Gastroesophageal sphincter (tissue), 4 donors: ENCODE data around the gene OSTM1. TPM values are rescaled to one million over a fixed set of nuclear protein-coding genes. Genes with fewer than 3 reads are reported as not detected.
"Not testable (repeated sequence)": the region's sequence is repeated elsewhere in the genome, so short reads cannot be mapped to it uniquely, and the experiment has no call there.

ENCODE experiments used
- ATAC-seq: fragments of 150-250 bp; one replicate; pipeline ENCODE4 v1.9.1; 2016; ENCODE audit warnings: mild to moderate bottlenecking, moderate library complexity
- H3K27ac ChIP-seq, 4 donors: fragments of 200-600 bp; sonication (generic) in 3 of 4; 1 replicate in 3 of 4; 2 replicates in 1 of 4; pipeline ENCODE4 v1.5.1; 2016 to 2019
- H3K27me3 ChIP-seq: fragments of 200-600 bp; sonication (generic); one replicate; pipeline ENCODE4 v1.5.1; 2019
- H3K36me3 ChIP-seq, 2 donors: fragments of 200-600 bp; sonication (generic); one replicate each; pipeline ENCODE4 v1.5.1; 2019; ENCODE audit warnings: control low read depth in 1 of 2
- H3K4me1 ChIP-seq, 3 donors: fragments of 200-600 bp; sonication (generic); 1 replicate in 2 of 3; 2 replicates in 1 of 3; pipeline ENCODE4 v1.5.1; 2016 to 2019; ENCODE audit warnings: control low read depth in 2 of 3
- H3K4me3 ChIP-seq, 2 donors: fragments of 200-600 bp; sonication (generic); one replicate each; pipeline ENCODE4 v1.5.1; 2019; ENCODE audit warnings: mild to moderate bottlenecking in 1 of 2, moderate library complexity in 1 of 2
- H3K9me3 ChIP-seq, 3 donors: fragments of 200-600 bp; sonication (generic); one replicate each; pipeline ENCODE4 v1.5.1; 2017 to 2019; ENCODE audit warnings: control low read depth in 2 of 3
- EP300 ChIP-seq: sonication (generic); formaldehyde crosslinking; IDR thresholded peaks from one replicate; pipeline ENCODE4 v1.6.1; 2017; ENCODE audit warnings: antibody characterized with exemption, mild to moderate bottlenecking
- POLR2A ChIP-seq, 2 donors: fragments of 450-650 bp; IDR thresholded peaks; one replicate each; pipeline ENCODE4 v1.6.1; 2017; ENCODE audit warnings: antibody characterized with exemption in 2 of 2, mild to moderate bottlenecking in 2 of 2, moderate library complexity in 1 of 2
- POLR2AphosphoS5 ChIP-seq: sonication (generic); formaldehyde crosslinking; IDR thresholded peaks from one replicate; pipeline ENCODE4 v1.6.1; 2017; ENCODE audit warnings: antibody characterized with exemption
- WGBS, 2 donors: methylation state at CpG; one replicate each; pipeline ENCODE4 v1.1.5; 2018; ENCODE audit warnings: low coverage in 1 of 2; 5-methylcytosine and 5-hydroxymethylcytosine counted together
- total RNA-seq, 4 donors: library from RNA; depleted of rRNA; stranded (reverse); fragments of >200 nt; gene quantifications; one replicate each; pipeline ENCODE4 v1.1.0, GENCODE V29; 2016
- TF ChIP-seq, protein P1 (sequence below), 4 experiments: fragments of 200-600 bp in 2 of 4; fragments of 450-650 bp in 2 of 4; sonication (generic) in 1 of 4; IDR thresholded peaks; one replicate each; pipeline ENCODE4 v1.5.1; 2017 to 2019; ENCODE audit warnings: antibody characterized with exemption in 4 of 4, mild to moderate bottlenecking in 2 of 4, moderate library complexity in 2 of 4

OSTM1 gene
- total RNA-seq, 4 donors from 2014 or later, result 44.6 to 78.1 (median 55.5) TPM

DNA sequence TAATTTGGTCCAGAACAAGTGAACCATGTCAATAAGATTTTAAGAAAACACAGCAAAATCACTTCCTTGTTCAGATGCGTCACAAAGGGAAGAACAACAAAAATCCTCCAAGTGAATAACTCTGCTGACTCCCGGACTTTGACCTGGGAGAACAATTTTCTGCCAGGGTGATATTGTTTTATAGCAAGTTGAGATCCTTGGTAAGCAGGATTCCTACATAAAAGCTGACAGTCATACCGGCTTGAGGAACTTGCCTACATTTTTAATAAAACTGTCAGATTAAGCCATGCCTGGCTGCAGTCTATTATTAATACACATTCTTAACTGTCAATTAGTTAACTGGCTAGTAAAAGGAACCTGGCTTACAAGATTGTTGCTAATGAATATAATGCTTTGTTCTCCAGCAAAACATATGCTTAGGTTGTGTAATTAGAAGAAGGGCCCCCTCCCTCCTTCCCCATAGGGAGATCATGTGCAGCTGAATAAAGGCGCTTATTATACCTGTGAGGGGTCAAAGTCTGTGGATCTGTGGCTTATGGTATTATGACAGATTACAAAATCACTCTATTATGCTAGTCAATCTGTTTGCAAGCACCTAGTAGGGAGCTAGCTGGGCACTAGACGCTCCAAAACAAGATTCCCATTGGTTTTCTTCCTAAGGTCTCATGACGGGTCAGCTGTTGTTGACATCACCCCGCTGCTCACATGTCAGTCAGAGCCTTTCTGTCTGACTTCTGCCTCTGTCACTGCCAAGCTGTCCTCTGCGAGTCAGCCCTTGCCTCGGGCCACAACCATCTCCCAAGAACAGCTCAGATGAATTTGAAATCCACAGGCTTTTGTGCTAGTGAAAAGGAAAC, 71.9 kb downstream of the OSTM1 start:
- H3K27me3 ChIP-seq, result no peaks in the 10 kb centered on the region
- no peaks in the 10 kb centered on the region for H3K4me1 ChIP-seq
- no peak for TF ChIP-seq POLR2A (IDR thresholded peaks at IDR 0.05)
- TF ChIP-seq, protein P1, sequence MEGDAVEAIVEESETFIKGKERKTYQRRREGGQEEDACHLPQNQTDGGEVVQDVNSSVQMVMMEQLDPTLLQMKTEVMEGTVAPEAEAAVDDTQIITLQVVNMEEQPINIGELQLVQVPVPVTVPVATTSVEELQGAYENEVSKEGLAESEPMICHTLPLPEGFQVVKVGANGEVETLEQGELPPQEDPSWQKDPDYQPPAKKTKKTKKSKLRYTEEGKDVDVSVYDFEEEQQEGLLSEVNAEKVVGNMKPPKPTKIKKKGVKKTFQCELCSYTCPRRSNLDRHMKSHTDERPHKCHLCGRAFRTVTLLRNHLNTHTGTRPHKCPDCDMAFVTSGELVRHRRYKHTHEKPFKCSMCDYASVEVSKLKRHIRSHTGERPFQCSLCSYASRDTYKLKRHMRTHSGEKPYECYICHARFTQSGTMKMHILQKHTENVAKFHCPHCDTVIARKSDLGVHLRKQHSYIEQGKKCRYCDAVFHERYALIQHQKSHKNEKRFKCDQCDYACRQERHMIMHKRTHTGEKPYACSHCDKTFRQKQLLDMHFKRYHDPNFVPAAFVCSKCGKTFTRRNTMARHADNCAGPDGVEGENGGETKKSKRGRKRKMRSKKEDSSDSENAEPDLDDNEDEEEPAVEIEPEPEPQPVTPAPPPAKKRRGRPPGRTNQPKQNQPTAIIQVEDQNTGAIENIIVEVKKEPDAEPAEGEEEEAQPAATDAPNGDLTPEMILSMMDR (IDR thresholded peaks at IDR 0.05), result no peak
- no peak for TF ChIP-seq POLR2AphosphoS5
- no peak for TF ChIP-seq EP300
- no peaks in the 10 kb centered on the region for H3K9me3 ChIP-seq
- ATAC-seq, result no peak
- H3K27ac ChIP-seq, result no peak overlapping the region
- H3K36me3 ChIP-seq, result no peaks in the 10 kb centered on the region
- WGBS, 2 donors, result 38 to 49% methylated on average over 9 of the region's 9 CpGs
- no peak overlapping the region for H3K4me3 ChIP-seq

DNA sequence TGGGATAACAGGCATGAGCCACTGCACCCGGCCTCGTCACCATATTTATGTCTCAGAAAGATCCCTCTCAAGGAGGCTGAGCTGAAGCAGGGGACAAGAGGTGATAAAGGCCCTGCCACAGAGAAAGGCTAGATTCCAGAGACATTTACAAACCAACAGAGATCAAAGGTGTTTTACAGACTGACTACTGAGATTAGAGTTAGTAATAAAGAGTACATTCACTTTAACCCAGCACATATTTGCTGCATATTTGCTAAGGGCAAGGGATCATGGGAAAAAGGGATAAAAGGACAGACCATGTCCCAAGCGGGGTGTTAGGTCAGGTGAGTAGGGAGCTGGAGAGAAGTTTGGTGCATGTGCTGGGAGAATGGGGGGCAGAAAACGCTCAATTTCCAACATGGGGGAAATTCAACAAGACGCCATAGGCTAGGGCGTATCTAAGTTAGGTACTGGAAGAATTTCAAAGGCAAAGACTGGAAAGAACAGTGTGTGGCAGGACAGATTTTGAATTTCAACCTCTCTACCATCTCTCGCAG, 72.8 kb downstream of the OSTM1 start:
- Histone ChIP-seq H3K27me3 (no peaks in the 10 kb centered on the region), H3K36me3 (no peaks in the 10 kb centered on the region), H3K27ac (no peak overlapping the region), H3K4me3 (no peak overlapping the region), H3K4me1 (no peaks in the 10 kb centered on the region), H3K9me3 (no peaks in the 10 kb centered on the region)
- ATAC-seq, result no peak
- no peak for TF ChIP-seq EP300
- no peak for TF ChIP-seq POLR2AphosphoS5
- no peak for TF ChIP-seq POLR2A (IDR thresholded peaks at IDR 0.05)
- TF ChIP-seq, protein P1 (IDR thresholded peaks at IDR 0.05), result no peak
- WGBS, 2 donors, result 85 to 92% methylated on average over 5 of the region's 7 CpGs

DNA sequence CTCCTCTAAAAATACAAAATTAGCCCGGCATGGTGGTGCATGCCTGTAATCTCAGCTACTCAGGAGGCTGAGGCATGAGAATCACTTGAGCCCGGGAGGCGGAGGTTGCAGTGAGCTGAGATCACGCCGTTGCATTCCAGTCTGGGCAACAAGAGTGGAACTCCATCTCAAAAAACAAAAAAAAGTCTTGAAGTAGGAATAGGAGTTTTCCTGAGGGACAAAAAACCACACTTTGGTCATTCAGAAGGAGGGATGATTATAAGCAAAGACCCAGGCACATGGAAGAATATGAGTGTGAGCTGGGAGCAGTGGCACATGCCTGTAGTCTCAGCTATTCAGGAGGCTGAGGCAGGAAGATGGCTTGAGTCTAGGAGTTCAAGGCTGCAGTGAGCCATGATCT, 74.3 kb downstream of the OSTM1 start:
- not testable (repeated sequence) for ATAC-seq, H3K9me3 ChIP-seq, H3K27me3 ChIP-seq, H3K4me1 ChIP-seq, H3K27ac ChIP-seq, H3K4me3 ChIP-seq, H3K36me3 ChIP-seq
- 92% methylated on average over 5 of the region's 5 CpGs; no CpG with 5 or more reads in 1 of the 2 donors for WGBS, 2 donors

DNA sequence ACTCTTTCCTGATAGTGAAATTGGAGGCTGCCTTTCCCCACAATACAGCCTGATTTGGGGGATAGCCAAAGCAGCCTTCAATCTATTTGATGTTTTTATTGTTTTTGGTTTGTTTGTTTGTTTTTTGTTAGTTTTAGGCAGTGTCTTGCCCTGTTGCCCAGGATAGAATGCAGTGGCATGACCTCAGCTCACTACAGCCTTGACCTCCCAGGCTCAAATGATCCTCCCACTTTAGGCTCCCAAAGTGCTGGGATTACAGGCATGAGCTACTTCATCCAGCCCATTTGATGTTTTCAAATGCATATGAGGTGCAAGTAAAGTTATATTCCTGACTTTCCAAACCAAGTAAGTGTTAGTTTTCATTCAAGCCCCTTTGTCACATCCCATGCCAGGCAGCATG, 75.2 kb downstream of the OSTM1 start:
- TF ChIP-seq POLR2AphosphoS5, result no peak
- no peak for TF ChIP-seq EP300
- no peak for TF ChIP-seq POLR2A (IDR thresholded peaks at IDR 0.05)
- TF ChIP-seq, protein P1 (IDR thresholded peaks at IDR 0.05), result no peak
- Histone ChIP-seq H3K4me1 (no peaks in the 10 kb centered on the region), H3K9me3 (no peaks in the 10 kb centered on the region), H3K27ac (no peak overlapping the region), H3K27me3 (no peaks in the 10 kb centered on the region), H3K4me3 (no peak overlapping the region), H3K36me3 (no peaks in the 10 kb centered on the region)
- ATAC-seq, result no peak

DNA sequence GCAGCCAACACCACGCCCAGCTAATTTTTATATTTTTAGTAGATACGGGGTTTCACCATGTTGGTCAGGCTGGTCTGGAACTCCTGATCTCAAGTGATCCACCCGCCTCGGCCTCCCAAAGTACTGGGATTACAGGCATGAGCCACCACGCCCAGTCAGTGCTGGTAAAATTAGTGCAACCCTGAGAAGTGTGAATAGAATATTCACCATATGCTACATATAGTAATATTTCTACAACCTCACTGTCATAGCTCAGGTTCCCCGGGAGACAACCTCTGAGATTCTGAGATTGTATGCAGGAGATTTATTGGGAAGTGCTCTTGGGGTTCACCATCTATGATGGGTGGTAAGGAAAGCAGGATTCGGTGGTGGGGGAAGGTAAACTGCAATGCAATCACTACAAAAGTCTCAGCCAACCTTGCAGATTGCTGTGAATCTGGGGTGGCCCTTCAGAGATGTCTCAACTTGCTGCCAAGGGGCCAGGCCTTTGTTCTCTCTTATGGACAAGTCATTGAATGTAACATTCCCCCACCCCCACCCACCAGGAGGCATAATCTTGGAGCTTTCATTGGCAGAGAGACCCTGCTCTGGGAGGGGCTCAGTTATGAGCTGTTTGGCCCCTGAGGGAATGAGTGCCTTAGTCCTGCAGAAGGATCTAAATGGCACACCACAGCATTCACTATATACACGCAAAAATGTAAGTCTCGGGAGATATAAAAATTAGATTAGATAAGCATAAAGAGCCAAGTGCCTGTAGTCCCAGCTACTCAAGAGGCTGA, 82.6 kb downstream of the OSTM1 start:
- TF ChIP-seq POLR2A (IDR thresholded peaks at IDR 0.05), result no peak
- TF ChIP-seq, protein P1 (IDR thresholded peaks at IDR 0.05), result no peak
- TF ChIP-seq EP300, result no peak
- TF ChIP-seq POLR2AphosphoS5, result no peak
- WGBS, 2 donors, result 79 to 89% methylated on average over 3 to 5 of the region's 9 CpGs
- H3K4me3 ChIP-seq, result no peak overlapping the region
- no peaks in the 10 kb centered on the region for H3K27me3 ChIP-seq
- no peaks in the 10 kb centered on the region for H3K9me3 ChIP-seq
- H3K27ac ChIP-seq, result no peak overlapping the region
- H3K36me3 ChIP-seq, result no peaks in the 10 kb centered on the region
- H3K4me1 ChIP-seq, result no peaks in the 10 kb centered on the region
- no peak for ATAC-seq
